NCI-H1436 (cell line): ENCODE measurements around the gene ITPR2.
"Not testable (repeated sequence)": the region's sequence is repeated elsewhere in the genome, so short reads cannot be mapped to it uniquely, and the experiment has no call there.

ENCODE experiments used
- DNase-seq: peaks from one replicate; lab custom pipeline; 2025; lab: John Stamatoyannopoulos, UW

The ITPR2 gene

DNA sequence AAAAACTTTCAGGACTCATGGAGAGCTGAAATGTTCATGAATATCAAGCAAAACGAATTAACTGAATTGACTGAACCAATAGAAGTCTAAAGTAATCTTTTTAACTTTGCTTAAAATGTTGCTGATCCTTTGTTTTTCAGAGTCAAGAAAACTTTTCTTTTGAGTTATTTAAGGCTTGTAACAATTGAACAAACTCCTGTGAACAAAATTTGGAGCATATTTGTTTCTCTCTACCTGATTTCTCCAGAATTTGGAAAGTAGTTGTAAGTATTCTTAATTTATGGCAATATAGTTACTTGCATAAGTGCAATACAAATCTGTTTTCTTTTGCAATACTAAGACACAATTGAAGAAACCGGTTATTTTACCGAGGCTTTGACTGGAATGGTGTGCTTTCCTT lies 77.6 kb downstream of the ITPR2 start:
- DNase-seq, result not testable (repeated sequence)

DNA sequence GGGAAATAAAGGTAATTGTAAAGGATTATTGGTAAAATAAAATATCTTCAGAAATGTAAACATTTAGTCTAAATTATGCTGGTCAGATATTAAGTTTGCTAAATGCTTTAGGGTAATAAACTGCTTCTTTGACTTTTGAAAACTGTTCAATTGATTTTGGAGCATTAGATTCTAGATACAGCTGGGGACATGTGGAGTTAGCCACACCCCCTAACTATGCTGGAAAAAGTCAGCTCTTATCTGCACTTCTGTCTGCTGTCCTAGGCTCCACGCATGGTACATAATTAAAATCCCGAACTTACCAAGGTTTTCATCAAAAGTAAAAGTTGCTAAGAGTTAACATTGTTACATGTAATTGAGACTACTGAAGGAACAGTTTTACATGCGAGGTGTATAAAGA lies 78.8 kb downstream of the ITPR2 start:
- no peak for DNase-seq

GRCh38 chr12:26751179-26751578 lies 81.8 kb downstream of the ITPR2 start:
- no peak for DNase-seq

GRCh38 chr12:26750531-26751175 lies 82.3 kb downstream of the ITPR2 start:
- no peak for DNase-seq

DNA sequence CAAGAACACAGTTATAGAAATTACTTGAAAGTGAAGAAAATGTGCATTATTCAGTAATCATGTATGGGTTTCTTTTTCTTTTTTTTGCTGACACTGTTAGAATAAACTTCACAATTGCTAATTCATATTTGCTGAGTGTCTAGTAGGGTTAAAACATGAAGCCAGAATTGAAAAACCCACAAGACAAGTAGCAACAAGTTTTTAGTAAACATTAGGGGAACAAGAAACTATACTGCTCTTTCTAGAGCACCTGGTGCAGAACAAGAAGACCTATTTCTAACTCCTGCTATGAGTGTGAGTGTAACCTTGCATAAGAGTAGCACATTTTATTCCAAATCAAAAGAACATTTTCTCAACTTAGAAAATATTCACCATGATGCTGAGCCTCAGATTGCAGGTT lies 83.2 kb downstream of the ITPR2 start:
- no peak for DNase-seq

DNA sequence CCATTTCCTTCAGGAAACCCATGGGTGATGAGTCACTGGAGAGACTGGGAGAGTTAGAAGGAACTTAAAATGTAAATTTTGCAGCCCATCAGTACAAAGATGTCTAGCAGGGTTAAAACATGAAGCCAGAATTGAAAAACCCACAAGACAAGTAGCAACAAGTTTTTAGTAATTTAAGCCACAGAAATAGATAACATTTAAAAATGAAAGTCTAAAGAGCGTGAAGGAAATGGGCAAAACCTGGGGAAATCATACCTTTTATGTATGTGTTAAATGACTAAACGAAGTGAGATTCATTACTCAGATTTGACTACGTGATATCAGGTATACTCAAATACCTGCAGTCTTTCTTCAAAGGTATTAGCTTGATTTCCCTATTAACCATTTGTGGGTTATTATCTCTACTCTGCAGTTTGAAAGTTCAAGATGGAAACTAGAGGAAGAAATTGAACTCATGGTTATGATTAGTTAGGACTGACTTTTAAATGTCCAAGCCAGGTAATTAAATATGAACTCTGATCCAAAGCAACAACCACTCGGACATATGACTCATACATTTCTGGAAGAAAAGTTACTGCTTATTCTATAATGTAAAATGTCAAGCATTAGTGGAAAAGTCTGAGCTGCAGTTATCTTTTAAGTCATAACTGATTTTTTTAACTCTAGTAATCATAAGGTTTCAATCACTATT lies 84.1 kb downstream of the ITPR2 start:
- no peak for DNase-seq

- no peak for DNase-seq
These were observed 84.6 kb downstream of the ITPR2 start for GRCh38 chr12:26748412-26748740.

- no peak for DNase-seq
These were observed 86.8 kb downstream of the ITPR2 start for GRCh38 chr12:26746121-26746714.

DNA sequence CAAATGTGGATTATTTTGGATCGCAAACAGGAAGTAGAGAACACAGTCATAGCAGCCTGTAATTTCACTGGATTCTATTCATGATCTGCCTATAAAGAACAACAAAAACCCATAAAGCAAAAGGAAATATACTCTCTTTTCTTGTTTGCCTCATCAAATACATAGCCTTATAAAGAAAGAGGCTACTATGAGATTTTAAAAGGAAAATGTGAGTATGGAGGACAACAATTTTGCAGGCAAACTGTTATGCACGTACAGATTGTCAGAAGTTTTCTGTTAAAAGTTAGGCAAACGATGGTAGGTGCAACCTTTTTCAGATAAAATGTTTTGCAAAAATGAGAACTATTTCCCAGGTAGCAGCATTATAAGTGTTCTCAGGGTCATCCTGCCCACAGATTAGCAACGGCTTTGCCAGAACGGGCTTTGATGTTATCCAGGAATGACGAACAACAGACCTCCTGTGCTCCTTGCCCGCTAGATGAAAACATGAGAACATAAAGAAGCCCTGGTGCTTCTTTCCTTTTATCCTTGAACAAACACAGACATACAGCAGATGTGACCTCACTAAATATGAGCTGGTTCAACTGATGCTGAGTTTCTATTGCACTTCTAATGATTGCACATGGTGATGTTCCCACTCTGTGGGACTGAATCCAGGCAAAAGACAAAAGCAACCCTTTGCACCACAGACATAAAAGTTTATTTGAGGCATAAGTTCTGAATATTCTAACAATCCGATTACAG lies 88.1 kb downstream of the ITPR2 start:
- no peak for DNase-seq

DNA sequence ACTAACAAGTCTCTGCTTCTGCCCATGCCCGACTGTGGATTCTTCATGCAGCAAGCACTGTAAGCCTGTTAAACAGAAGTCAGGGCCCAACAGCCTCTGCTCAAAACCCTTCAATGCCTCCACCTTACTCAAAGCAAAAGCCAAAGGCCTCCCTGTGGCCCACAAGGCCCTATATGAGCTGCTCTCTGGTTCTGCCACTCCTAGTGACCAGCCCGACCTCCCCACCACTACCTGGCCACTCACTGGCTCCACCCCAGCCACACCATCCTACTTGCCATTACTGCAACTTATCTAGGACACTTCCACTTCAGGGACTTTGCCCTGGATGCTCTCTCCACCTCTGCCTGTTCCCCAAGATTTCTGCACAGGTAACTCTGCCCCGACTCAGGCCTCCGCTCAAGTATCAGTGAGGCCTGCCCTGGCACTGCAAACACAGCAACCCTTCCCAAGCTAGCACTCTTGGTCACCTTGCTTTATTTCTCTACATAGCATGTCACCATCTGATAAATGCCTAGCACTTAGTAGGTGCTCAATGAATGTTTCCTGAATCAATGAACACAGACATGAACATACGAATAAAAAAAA lies 88.9 kb downstream of the ITPR2 start:
- no peak for DNase-seq

- no peak for DNase-seq
These were observed 91.3 kb downstream of the ITPR2 start for GRCh38 chr12:26741584-26742227.

DNA sequence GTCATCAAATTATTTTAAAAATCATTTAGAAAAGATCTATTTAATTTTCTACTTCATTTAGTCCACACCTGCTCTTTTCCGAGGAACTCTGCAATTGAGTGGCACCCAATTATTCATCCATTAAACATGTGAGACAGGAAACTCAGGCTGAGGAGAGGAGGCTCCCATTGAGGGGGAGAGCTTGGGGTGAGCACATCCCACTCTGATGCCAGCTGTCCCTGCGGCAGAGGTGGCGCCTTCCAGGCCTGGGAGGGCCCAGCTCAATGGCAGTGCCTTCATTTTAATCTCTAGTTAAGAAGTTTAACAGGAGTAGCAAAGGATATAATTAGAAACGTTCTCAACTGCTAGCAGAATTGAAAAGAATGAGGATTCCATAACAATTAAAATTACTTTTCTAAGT lies 92.0 kb downstream of the ITPR2 start:
- DNase-seq, result no peak

GRCh38 chr12:26740348-26740747 lies 92.6 kb downstream of the ITPR2 start:
- DNase-seq, result no peak

DNA sequence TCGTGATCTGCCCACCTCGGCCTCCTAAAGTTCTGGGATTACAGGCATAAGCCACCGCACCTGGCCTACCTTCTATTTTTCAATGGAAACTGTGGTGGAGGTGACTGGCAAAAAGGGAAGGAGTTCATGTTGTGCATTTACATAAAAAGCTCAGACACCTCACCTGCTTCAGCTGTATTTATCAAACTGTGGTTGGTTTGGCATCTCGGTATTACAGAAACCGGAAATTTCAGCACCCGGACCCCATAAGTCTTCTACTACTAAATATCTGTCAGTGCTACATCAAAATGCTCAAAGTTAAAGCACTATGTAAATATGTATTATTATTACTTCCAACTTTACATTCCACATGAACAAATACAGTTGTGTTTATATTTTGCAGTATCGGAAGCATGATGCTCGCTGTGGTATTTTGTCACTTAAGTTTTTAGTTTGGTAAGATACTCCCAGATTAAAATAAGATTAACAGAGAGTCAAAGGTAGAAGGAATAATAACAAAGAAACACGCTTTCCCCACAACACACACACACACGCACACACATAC lies 95.4 kb downstream of the ITPR2 start:
- no peak for DNase-seq

- DNase-seq, result no peak
These were observed 96.2 kb downstream of the ITPR2 start for GRCh38 chr12:26736563-26737486.

GRCh38 chr12:26735249-26735639 lies 97.8 kb downstream of the ITPR2 start:
- no peak for DNase-seq

DNA sequence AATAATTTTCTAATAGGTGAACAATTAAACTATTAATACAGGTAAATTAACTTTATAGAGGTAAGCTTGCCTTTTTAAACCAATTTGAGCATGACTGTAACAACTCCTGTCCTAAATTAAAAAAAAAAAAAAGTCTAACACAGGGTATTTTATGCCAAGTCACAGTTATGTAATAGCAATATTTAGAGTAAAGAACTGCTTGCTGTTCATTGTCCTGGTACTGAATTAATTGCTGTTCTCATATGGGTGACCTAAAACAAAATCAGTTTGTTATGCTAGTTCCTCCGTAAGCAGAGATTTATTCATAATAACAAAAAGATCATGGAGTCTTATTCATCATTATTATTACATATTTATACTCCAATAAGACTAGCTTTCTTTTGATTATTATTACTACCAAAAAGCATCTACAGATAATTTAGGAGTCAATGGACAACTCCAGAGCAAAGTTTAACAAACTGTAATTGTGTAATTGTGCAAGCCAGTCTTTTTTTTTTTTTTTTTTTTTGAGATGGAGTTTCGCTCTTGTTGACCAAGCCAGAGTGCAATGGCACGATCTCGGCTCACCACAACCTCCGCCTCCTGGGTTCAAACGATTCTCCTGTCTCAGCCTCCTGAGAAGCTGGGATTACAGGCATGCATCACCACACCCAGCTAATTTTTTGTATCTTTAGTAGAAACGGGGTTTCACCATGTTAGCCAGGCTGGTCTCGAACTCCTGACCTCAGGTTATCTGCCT lies 98.3 kb downstream of the ITPR2 start:
- DNase-seq, result no peak

- DNase-seq, result no peak
These were observed 100.7 kb downstream of the ITPR2 start for GRCh38 chr12:26732005-26732908.
